IMR-90 (cell line): Measurements from ENCODE around the gene ZNF74. TPM values are rescaled to one million over a fixed set of nuclear protein-coding genes. Genes with fewer than 3 reads are reported as not detected.

ENCODE experiments used
- ATAC-seq: fragments of 200-7000 bp; cut with Tn5 transposase; 2 replicates; pipeline ENCODE4 v1.9.1; 2020; ENCODE audit warnings: low read depth, mild to moderate bottlenecking, moderate library complexity
- BruUV-seq: library from RNA; stranded (reverse); fragments of 400-500 nt; replicated peaks from 2 replicates; lab custom pipeline; 2021; lab: Mats Ljungman, UMichigan
- CTCF ChIA-PET: fragments of 300-600 bp; formaldehyde crosslinking; extraction: SDS; loops from one replicate; lab custom pipeline; 2021; ENCODE audit warnings: antibody characterized with exemption; lab: Yijun Ruan, JAX
- POLR2A ChIA-PET: fragments of 300-600 bp; sonication (Branson Sonifier 250); formaldehyde crosslinking; loops from one replicate; lab custom pipeline; 2022; ENCODE audit warnings: antibody characterized with exemption; ENCODE audit not compliant: unreplicated experiment; lab: Charles Lee
- DNase-seq: peaks from one replicate; pipeline ENCODE4 v3.0.0; 2013
- H2AFZ ChIP-seq: replicated peaks from 2 replicates; pipeline ENCODE3; 2013; ENCODE audit warnings: low read length, mild to moderate bottlenecking; ENCODE audit not compliant: poor library complexity
- H2AK5ac ChIP-seq: 2 replicates; pipeline ENCODE4 v1.6.1; 2013; ENCODE audit warnings: low read depth, low read length, inconsistent platforms
- H2AK9ac ChIP-seq: replicated peaks from 2 replicates; pipeline ENCODE3; 2013; ENCODE audit warnings: mild to moderate bottlenecking, low read depth, low read length, moderate library complexity; ENCODE audit not compliant: poor library complexity
- H2BK120ac ChIP-seq: 2 replicates; pipeline ENCODE4 v1.6.1; 2013; ENCODE audit warnings: low read depth, low read length, inconsistent platforms
- H2BK15ac ChIP-seq: 3 replicates; pipeline ENCODE4 v1.6.1; 2013; ENCODE audit warnings: low read depth, low read length, inconsistent platforms
- H2BK20ac ChIP-seq: 2 replicates; pipeline ENCODE4 v1.6.1; 2013; ENCODE audit warnings: low read depth, mild to moderate bottlenecking, inconsistent platforms, low read length, moderate library complexity
- H2BK5ac ChIP-seq: 2 replicates; pipeline ENCODE4 v1.6.1; 2013; ENCODE audit warnings: mild to moderate bottlenecking, low read depth, low read length, inconsistent platforms; ENCODE audit not compliant: poor library complexity, severe bottlenecking
- H3K14ac ChIP-seq: replicated peaks from 2 replicates; pipeline ENCODE4 v1.6.1; 2013; ENCODE audit warnings: low read depth, low read length, inconsistent platforms
- H3K18ac ChIP-seq: 2 replicates; pipeline ENCODE4 v1.6.1; 2013; ENCODE audit warnings: low read depth, low read length, control low read depth
- H3K23ac ChIP-seq: 2 replicates; pipeline ENCODE4 v1.6.1; 2013; ENCODE audit warnings: low read depth, low read length, inconsistent platforms
- H3K27ac ChIP-seq: 2 replicates; pipeline ENCODE4 v1.5.1; 2013; ENCODE audit warnings: mild to moderate bottlenecking, control low read depth, low read length; ENCODE audit not compliant: insufficient read depth
- H3K27me3 ChIP-seq: 2 replicates; pipeline ENCODE4 v1.6.1; 2013; ENCODE audit warnings: low read length; ENCODE audit not compliant: control insufficient read depth, insufficient read depth
- H3K36me3 ChIP-seq: 2 replicates; pipeline ENCODE4 v1.6.1; 2013; ENCODE audit warnings: low read length, mixed read lengths; ENCODE audit not compliant: control insufficient read depth, insufficient read depth
- H3K4ac ChIP-seq: 2 replicates; pipeline ENCODE4 v1.6.1; 2013; ENCODE audit warnings: low read depth, low read length, inconsistent platforms
- H3K4me1 ChIP-seq: 2 replicates; pipeline ENCODE4 v1.6.1; 2013; ENCODE audit warnings: low read length, mixed read lengths; ENCODE audit not compliant: control insufficient read depth, insufficient read depth
- H3K4me2 ChIP-seq: 2 replicates; pipeline ENCODE4 v1.6.1; 2013; ENCODE audit warnings: low read depth, mild to moderate bottlenecking, control low read depth, low read length, moderate library complexity
- H3K4me3 ChIP-seq: 2 replicates; pipeline ENCODE4 v1.5.1; 2013; ENCODE audit warnings: low read depth, mild to moderate bottlenecking, control low read depth, low read length, moderate library complexity; ENCODE audit not compliant: insufficient read depth
- H3K56ac ChIP-seq: 2 replicates; pipeline ENCODE4 v1.6.1; 2013; ENCODE audit warnings: low read length, inconsistent platforms; ENCODE audit not compliant: insufficient read depth; ENCODE audit errors: extremely low read depth
- H3K79me1 ChIP-seq, 2 experiments: 2 replicates each; pipeline ENCODE4 v1.6.1; 2013; ENCODE audit warnings: low read length in 2 of 2, inconsistent platforms in 1 of 2, low read depth in 1 of 2
- H3K9ac ChIP-seq: 2 replicates; pipeline ENCODE4 v1.6.1; 2013; ENCODE audit warnings: low read depth, low read length, control low read depth
- H3K9me1 ChIP-seq: 2 replicates; pipeline ENCODE4 v1.6.1; 2013; ENCODE audit warnings: low read length, inconsistent platforms; ENCODE audit not compliant: insufficient read depth
- H3K9me3 ChIP-seq: 2 replicates; pipeline ENCODE4 v1.6.1; 2013; ENCODE audit warnings: low read length; ENCODE audit not compliant: control insufficient read depth, insufficient read depth
- H4K20me1 ChIP-seq: 2 replicates; pipeline ENCODE4 v1.6.1; 2013; ENCODE audit warnings: low read length, inconsistent platforms; ENCODE audit not compliant: insufficient read depth
- H4K5ac ChIP-seq: 2 replicates; pipeline ENCODE4 v1.6.1; 2013; ENCODE audit warnings: mild to moderate bottlenecking, low read depth, low read length, control low read depth
- H4K8ac ChIP-seq, 2 experiments: 2 replicates each; pipeline ENCODE4 v1.6.1; 2013; ENCODE audit warnings: low read depth in 2 of 2, low read length in 2 of 2, control low read depth in 1 of 2, inconsistent platforms in 1 of 2
- H4K91ac ChIP-seq: 2 replicates; pipeline ENCODE4 v1.6.1; 2013; ENCODE audit warnings: low read depth, low read length, inconsistent platforms; ENCODE audit not compliant: insufficient read depth
- BHLHE40 ChIP-seq: fragments of 150-350 bp; IDR thresholded peaks from 2 replicates; pipeline ENCODE4 v1.6.1; 2016; ENCODE audit warnings: mild to moderate bottlenecking, low read depth, low read length
- CEBPB ChIP-seq: IDR thresholded peaks from 2 replicates; pipeline ENCODE4 v1.6.1; 2012; ENCODE audit warnings: low read depth, low read length, improper control_type of control experiment
- CHD1 ChIP-seq: IDR thresholded peaks from 2 replicates; pipeline ENCODE4 v1.6.1; 2012; ENCODE audit warnings: low read depth, low read length, improper control_type of control experiment
- CTCF ChIP-seq: conservative IDR thresholded peaks from 2 replicates; pipeline ENCODE4 v1.5.1; 2012; ENCODE audit warnings: mild to moderate bottlenecking, low read depth, low read length, improper control_type of control experiment
- ELK1 ChIP-seq: fragments of 150-350 bp; IDR thresholded peaks from 2 replicates; pipeline ENCODE4 v1.6.1; 2016; ENCODE audit warnings: low read depth, mild to moderate bottlenecking, low read length, moderate library complexity, borderline replicate concordance
- FOS ChIP-seq: fragments of 150-350 bp; IDR thresholded peaks from 2 replicates; pipeline ENCODE4 v1.6.1; 2016; ENCODE audit warnings: low read depth, low read length
- MAFK ChIP-seq: IDR thresholded peaks from 2 replicates; pipeline ENCODE4 v1.6.1; 2012; ENCODE audit warnings: low read depth, low read length, improper control_type of control experiment
- MAZ ChIP-seq: IDR thresholded peaks from 2 replicates; pipeline ENCODE4 v1.6.1; 2012; ENCODE audit warnings: low read depth, mild to moderate bottlenecking, low read length, improper control_type of control experiment, moderate library complexity, borderline replicate concordance
- MXI1 ChIP-seq: IDR thresholded peaks from 2 replicates; pipeline ENCODE4 v1.6.1; 2012; ENCODE audit warnings: low read depth, mild to moderate bottlenecking, low read length, moderate library complexity, borderline replicate concordance
- NFE2L2 ChIP-seq: fragments of 150-350 bp; IDR thresholded peaks from 2 replicates; pipeline ENCODE4 v1.6.1; 2016; ENCODE audit warnings: low read depth, mild to moderate bottlenecking, low read length
- POLR2A ChIP-seq: IDR thresholded peaks from 2 replicates; pipeline ENCODE4 v1.6.1; 2012; ENCODE audit warnings: mild to moderate bottlenecking, low read depth, low read length
- RAD21 ChIP-seq: IDR thresholded peaks from 2 replicates; pipeline ENCODE4 v1.6.1; 2012; ENCODE audit warnings: low read length, improper control_type of control experiment
- RCOR1 ChIP-seq: IDR thresholded peaks from 2 replicates; pipeline ENCODE4 v1.6.1; 2012; ENCODE audit warnings: mild to moderate bottlenecking, low read length, improper control_type of control experiment; ENCODE audit not compliant: insufficient replicate concordance
- RFX5 ChIP-seq: IDR thresholded peaks from 2 replicates; pipeline ENCODE4 v1.8.0; 2012; ENCODE audit warnings: low read depth, mild to moderate bottlenecking, low read length, moderate library complexity
- SMC3 ChIP-seq: fragments of 150-350 bp; IDR thresholded peaks from 2 replicates; pipeline ENCODE4 v1.6.1; 2016; ENCODE audit warnings: low read depth, mild to moderate bottlenecking, antibody characterized with exemption, low read length, moderate library complexity
- USF2 ChIP-seq: fragments of 150-350 bp; IDR thresholded peaks from 2 replicates; pipeline ENCODE4 v1.6.1; 2017; ENCODE audit warnings: mild to moderate bottlenecking, antibody characterized with exemption, low read length, low read depth
- WGBS, 2 experiments: methylation state at CpG; one replicate each; pipeline versions ENCODE4 v1.1.5 to v1.1.7; 2013; ENCODE audit warnings: missing lambda C conversion rate in 2 of 2; ENCODE audit not compliant: insufficient read length in 1 of 2; ENCODE audit errors: extremely low coverage in 2 of 2; 5-methylcytosine and 5-hydroxymethylcytosine counted together
- dilution Hi-C: fragments of 300-500 bp; cut with HindIII; formaldehyde crosslinking; loops from one replicate; pipeline ENCODE4 v1.14.3; 2018; ENCODE audit warnings: low sequenced_read_pairs; ENCODE audit not compliant: unreplicated experiment
- in situ Hi-C: fragments of 300-500 bp; cut with MboI; formaldehyde crosslinking; loops from 3 replicates; pipeline ENCODE4 v1.14.3; 2019; ENCODE audit warnings: low sequenced_read_pairs, inconsistent platforms, mixed read lengths
- intact Hi-C: fragments of 100-400 bp; cut with micrococcal nuclease; formaldehyde crosslinking; loops from 2 replicates; pipeline ENCODE4 v1.10.0; 2022
- polyA plus RNA-seq, 3 experiments: library from polyadenylated mRNA; depleted of rRNA; stranded (reverse); fragments of >200 nt; gene quantifications; 2 replicates each; pipeline ENCODE4 v1.2.3, GENCODE V29; 2012; ENCODE audit warnings: low replicate concordance in 1 of 3
- total RNA-seq: library from RNA; depleted of rRNA; stranded (reverse); fragments of >200 nt; gene quantifications from 2 replicates; pipeline ENCODE4 v1.2.3, GENCODE V29; 2012

Gene ZNF74
- total and polyA plus RNA-seq, 2 of the 4 experiments (the other 2 are of a cell fraction) = 7.5 to 8.4 TPM

- no peak overlapping the region for H3K27ac ChIP-seq
- ATAC-seq = no peak
- H2BK20ac ChIP-seq = no peak overlapping the region
- no peak overlapping the region for H2BK5ac ChIP-seq
- POLR2A ChIA-PET = no interaction called here
- H2BK120ac ChIP-seq = no peak overlapping the region
- no peak overlapping the region for H2AFZ ChIP-seq
- H3K4me1 ChIP-seq = no peaks in the 10 kb centered on the region
- no peak overlapping the region for H3K14ac ChIP-seq
- no peak for DNase-seq
- 94% methylated on average over 5 of the region's 6 CpGs; no CpG with 5 or more reads in 1 of the 2 experiments for WGBS, 2 experiments
- TF ChIP-seq FOS (no peak), USF2 (no peak), POLR2A (no peak), CHD1 (no peak), SMC3 (no peak), RCOR1 (no peak), MXI1 (no peak), NFE2L2 (no peak), ELK1 (no peak), CEBPB (no peak), RFX5 (no peak), BHLHE40 (no peak), CTCF (no peak), RAD21 (no peak), MAZ (no peak), MAFK (no peak)
- CTCF ChIA-PET = interaction anchor here (1.3 kb wide), 1 partner anchor 14 kb away, joined by 4 read pairs; no protein-coding TSS in a partner anchor
- H3K56ac ChIP-seq = no peak overlapping the region
- H4K5ac ChIP-seq = no peak overlapping the region
- no peak overlapping the region for H2AK5ac ChIP-seq
- H4K8ac ChIP-seq = no peak overlapping the region
- BruUV-seq = no TSS peak
- peaks cover 9 to 17% of the 10 kb centered on the region in 2 experiments; a peak in 3 of 4 replicates for H3K79me1 ChIP-seq
- no peak overlapping the region for H2BK15ac ChIP-seq
- H3K27me3 ChIP-seq = no peaks in the 10 kb centered on the region
- no peak overlapping the region for H4K91ac ChIP-seq
- H3K9ac ChIP-seq = no peak overlapping the region
- no peak overlapping the region for H3K4me3 ChIP-seq
- H4K20me1 ChIP-seq = no peaks in the 10 kb centered on the region; the same call in 1 of the 2 replicates
- no peak overlapping the region for H2AK9ac ChIP-seq
- dilution Hi-C loops = no loop called here
- H3K9me1 ChIP-seq = peaks cover 14% of the 10 kb centered on the region
- H3K18ac ChIP-seq = no peak overlapping the region
- in situ Hi-C loops = no loop called here
- no peak overlapping the region for H3K4ac ChIP-seq
- H3K4me2 ChIP-seq = no peak overlapping the region
- no peak overlapping the region for H3K23ac ChIP-seq
- no peaks in the 10 kb centered on the region for H3K9me3 ChIP-seq
- intact Hi-C loops = no loop called here
- peaks cover 48% of the 10 kb centered on the region for H3K36me3 ChIP-seq
Observed at GRCh38 chr22:20403779-20404140, 9.8 kb downstream of the ZNF74 start.
